HG03521 (cell line): ENCODE measurements around the gene KLC3.

Experiments
- ATAC-seq: cut with Tn5 transposase; IDR thresholded peaks from one replicate; pipeline ENCODE4 v1.9.1; 2021; ENCODE audit warnings: mild to moderate bottlenecking, moderate library complexity; ENCODE audit not compliant: unreplicated experiment

The KLC3 gene

GRCh38 chr19:45370410-45371204 lies 30.1 kb downstream of the KLC3 start, which contains the start of gene ERCC2:
Gene ERCC2 (minus strand): TSS chr19:45370573. CDS start chr19:45370540, 33 bp downstream.
- peak; percentile 95 for ATAC-seq

GRCh38 chr19:45376045-45376724 lies 35.6 kb downstream of the KLC3 start:
- ATAC-seq = no peak

- ATAC-seq = no peak
Measured at GRCh38 chr19:45380107-45380506, 39.6 kb downstream of the KLC3 start.

- no peak for ATAC-seq
Measured at GRCh38 chr19:45382426-45382825, 41.9 kb downstream of the KLC3 start.

DNA sequence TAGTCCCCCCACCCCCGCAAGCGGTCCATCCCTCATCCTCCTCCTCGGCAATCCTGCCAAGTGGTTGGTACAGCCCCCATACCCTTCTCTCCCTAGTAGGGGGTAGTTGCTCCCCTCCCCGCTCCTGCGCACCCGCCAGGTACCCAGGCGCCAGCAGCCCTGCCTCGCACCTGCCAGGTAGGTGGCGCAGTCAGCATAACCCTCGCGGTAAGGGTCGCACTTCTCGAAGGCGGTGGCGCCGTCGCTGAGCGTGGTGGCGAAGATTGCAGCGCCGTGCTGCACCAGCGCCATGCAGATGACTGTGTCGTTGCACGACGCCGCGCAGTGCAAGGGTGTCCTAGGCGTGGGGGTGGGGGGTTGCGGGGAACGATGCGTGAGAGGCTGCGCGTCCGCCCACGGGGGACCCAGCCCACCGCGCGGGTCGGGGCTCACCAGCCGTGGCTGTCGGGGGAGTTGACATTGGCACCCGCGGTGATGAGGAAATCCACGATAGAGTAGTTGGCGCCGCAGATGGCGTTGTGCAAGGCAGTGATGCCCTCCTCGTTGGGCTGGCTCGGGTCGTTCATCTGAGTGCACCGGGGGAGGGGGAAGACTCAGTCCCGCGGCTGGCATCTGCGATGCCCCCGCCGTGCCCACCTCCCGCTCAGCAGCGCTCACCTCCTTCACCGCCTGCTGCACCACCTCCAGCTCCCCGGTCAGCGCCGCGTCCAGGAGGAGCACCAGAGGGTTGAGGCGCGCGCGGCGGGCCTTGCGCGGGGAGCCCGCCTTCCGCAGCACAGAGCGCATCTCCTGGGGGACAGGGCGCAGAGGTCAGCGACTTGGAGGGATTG lies 45.1 kb downstream of the KLC3 start:
- ATAC-seq = no peak

GRCh38 chr19:45391346-45391745 lies 50.8 kb downstream of the KLC3 start:
- no peak for ATAC-seq

DNA sequence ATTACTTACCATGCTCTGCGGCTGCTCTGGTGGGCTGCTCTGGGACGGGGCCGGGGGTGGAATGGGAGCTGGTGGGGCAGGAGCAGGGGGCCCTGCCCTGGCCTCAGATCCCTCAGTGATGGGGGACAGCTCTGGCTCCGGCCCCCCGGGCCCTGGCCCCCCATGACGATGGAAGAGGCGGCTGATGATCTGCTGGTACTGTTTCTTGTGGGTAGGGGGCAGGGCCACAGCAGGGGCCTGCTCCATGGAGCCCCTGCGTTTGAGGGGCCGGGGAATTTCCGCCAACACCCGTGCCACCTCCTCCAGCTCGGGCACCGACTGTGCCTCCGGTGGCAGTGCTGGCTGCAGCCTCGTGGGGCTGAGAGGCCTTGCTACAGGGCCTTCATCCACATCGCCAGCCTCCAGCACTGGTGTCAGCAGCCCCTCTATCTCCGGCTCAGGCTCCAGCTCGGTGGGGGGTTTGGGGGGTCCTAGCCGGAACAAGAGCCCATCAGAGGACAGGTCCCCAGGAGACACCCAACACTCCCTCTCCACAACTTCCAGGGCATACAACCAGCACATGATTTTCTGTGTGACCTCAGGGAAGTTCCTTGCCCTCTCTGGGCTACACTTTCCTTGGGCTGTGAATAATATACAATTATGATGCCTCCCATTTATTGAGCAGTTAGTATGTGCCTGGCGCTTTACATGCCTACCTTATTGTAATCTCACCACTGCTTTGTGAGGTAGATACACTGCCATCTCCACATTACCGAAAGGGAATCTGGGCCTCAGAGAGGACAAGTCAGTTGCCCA lies 51.5 kb downstream of the KLC3 start:
- no peak for ATAC-seq

DNA sequence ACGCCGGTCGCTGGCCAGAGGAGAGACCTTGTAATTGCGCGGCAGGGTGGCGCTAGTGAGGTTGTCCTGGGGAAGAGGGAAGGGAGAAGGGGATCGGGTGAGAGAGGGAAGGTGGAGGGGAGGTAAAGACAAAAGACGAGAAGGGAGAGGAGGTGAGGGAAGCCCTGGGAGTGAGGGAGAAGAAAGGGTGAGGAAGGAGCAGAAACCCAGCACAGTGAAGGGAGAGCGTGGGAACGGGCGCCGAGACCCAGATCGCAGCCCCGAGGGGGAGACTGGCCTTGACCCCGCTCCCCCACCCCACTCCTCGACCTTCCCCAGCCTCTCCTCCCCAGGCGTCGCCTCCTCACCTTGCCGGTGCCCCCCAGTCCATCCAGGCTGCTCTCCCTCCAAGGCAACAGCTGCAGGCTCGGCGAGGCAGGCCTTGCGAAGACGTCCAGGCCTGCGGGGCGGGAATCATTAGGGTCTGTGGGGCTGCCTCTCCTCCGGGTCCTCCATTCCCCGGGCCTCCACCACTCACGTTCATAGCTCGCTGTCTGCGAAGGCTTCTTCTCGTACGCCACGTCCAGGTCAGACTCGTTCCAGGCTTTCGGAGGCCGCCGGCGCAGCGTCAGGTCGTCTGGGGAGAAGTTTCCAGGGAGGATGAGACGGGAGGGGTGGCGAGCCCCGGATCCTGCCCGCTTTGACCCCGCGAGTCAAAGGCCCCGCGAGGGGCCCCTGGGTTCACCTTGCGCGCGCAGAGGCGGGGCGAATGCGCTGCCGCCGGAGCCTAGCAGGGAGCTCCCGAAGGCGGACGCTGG lies 55.5 kb downstream of the KLC3 start:
- no peak for ATAC-seq

- no peak for ATAC-seq
Measured at GRCh38 chr19:45400192-45400591, 59.6 kb downstream of the KLC3 start.
